Measurements from ENCODE around the gene OR51A2.
"Not testable (repeated sequence)": the region's sequence is repeated elsewhere in the genome, so short reads cannot be mapped to it uniquely, and the experiment has no call there.

The OR51A2 gene

DNA sequence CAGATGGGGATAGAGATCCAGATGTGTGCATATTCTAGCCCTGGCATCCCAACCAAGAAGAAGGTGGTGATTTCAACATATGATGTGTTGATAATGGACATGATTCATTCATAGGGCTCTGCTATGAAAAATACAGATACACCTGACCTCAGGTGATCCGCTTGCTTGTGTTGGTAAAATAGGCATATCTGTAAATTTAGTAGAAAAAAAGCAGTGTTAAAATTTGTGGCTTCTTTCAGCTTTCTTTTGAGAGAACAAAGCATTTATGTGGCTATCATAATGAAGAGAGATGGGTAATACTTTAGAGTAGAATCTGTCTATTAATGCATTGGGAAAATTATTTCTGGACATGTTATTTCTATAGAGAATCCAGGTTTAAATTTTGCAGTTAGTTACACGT, at the start of gene OR51A2:
TSS of gene OR51A2 (minus strand) at position 101 of the 400 bp plus-strand sequence. CDS start at position 101, 0 bp downstream.
- not testable (repeated sequence) for DNase-seq

DNA sequence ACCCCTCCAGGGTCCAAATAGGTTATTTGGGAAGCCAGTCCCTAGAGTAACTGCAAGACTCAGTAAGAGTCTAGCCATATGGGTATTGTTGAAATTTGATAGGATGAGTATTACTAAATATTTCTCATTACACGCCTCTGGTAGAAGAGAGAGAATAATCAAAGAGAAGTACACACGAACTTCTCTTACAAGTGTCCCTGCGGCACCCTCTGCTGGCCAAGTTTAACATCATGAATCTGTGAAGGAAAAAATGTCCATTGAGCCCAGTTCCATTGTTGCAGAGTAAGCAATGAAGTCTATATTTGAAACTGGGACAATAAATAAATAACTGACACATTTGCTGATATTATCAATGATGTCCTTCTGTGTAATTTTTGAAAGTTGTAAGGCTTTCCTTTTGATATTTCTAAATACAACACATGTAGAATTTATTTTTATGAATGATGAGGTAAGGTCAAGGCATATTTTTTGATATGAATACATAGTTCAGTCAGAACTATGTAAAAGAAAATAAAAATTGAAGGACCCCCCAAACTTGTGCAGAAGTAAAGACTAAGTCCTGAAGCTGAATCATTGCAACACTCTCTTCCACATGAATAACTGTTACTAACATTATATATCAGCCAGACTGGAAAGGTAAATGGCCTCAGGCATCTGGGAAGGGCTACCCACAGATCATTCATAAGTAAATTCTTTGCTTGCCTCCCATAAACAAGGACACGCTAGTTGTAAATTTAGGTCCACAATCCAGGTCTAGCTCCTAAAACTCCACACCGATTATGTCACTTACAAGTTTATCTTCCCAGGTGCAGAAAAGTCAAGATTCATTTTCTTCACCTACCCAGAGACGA, 49.1 kb upstream of the OR51A2 start:
- no peak for DNase-seq

DNA sequence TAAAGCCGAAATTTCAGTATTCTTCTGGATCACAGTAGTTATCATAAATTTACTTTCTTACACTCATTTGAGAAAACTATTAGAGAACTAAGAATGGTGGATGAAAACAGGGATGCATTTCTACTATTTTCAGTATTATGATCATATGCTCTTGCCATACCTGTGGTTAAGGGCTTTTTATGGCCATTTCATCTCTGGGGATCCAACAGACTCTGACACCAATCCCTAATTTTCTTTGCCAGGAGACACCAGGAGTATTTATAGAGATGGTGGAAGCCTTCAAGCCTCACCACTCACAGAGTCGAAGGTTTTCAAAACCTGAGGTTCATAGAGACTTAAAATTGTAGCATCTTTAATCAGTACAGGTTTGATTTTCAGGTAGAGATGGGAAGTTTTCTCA, 39.0 kb upstream of the OR51A2 start, which contains the start of gene OR51L1:
TSS of gene OR51L1 (plus strand) at position 301 of the 400 bp plus-strand sequence. CDS start 4,132 bp downstream, outside the sequence.
- DNase-seq: no peak

DNA sequence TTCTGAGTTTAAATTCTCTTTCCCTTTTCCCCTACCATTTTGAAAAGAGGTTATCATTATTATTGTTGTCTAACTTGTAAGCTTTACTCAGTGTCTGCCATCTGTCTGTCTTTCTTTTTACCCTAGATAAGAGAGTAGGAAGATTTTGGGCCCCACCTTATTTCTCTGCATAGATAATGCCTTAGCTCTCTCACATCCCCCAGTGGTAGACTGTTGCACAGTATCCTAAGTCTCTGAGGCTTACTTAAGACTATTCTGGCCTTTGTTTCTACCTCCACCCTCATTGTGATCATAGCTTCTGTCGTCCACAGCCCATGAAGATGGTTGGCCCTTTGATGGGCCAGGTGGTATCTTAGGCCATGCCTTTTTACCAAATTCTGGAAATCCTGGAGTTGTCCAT, 35.5 kb upstream of the OR51A2 start:
- DNase-seq: no peak

- no peak for DNase-seq
Measured at GRCh38 chr11:4983841-4984240, 28.3 kb upstream of the OR51A2 start.

DNA sequence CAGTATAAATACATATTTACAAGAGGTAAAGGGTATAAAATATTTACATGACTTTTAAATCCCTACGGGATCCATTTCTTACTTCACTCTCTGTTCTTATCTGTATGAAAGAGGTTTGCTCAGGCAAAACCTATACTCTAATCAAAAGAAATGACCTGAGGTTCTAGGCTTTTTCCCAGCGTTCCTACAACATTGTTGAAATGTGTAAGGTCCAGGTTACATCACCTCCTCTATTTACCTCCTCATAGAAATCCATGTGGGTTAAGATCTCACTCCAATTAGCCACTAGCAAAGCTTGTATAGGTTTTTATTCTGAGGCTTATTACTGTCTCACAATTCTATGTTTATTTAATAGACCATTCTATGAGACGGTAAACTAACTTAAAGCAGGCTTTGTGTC, 27.2 kb upstream of the OR51A2 start:
- DNase-seq: no peak

DNA sequence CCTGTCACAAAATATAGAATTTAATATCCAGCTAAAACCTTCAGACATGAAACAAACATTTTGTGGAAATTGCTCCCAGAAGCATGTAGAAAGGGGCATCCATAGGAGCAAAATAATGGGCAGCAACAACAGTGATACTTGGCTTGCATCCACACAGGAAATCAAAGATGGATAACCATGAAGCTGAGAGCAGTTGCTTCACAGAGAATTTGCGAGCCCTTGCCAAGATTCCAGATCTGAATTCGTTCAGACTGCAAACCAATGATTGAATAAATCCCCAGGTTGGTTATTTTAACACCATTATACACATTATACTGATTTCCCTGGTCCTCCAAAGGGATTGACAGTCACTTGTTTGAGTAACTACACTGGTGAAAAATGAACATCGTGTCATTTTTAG, 23.5 kb upstream of the OR51A2 start:
- DNase-seq: no peak

- no peak for DNase-seq
Measured at GRCh38 chr11:4975436-4975835, 19.9 kb upstream of the OR51A2 start.

DNA sequence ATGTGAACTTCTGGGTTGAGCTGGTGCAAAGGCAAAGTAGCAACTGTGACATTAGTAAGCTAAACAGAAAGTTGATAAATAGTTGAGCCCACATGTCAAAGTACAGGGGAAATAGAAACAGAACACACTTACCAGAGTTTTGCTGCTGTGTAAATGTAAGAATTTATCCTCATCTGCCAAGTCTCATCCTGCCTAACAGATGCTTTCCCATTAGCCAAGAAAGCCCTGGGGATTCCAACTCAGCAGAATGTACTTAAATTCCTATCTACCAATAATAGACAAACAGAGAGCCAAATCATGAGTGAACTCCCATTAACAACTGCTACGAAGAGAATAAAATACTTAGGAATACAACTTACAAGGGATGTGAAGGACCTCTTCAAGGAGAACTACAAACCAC, 7.3 kb upstream of the OR51A2 start:
- no peak for DNase-seq

GRCh38 chr11:4960877-4961276, 5.4 kb upstream of the OR51A2 start:
- no peak for DNase-seq

- no peak for DNase-seq
Measured at GRCh38 chr11:4957396-4957795, 1.9 kb upstream of the OR51A2 start.

DNA sequence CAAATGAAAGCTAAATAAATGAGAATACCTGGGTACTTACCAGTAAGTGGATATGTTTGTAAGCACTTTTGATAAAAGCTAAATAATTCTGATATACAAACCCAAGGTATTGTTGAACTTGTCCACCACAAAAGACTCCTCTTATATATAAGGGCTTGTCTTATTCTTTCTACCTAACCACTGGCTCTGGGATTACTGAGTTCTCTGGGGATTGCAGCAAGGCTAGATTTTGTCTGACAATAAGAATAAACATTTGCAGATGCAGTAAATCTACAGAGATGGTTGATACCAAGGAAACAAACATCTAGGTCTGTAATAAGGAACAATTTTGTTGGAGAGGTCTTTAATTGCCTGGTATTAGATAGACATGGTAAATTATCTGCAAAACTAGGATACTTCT, 8.0 kb downstream of the OR51A2 start, which contains the start of gene OR51A4:
TSS of gene OR51A4 (minus strand) at position 101 of the 400 bp plus-strand sequence. CDS start 505 bp downstream, outside the sequence.
- DNase-seq: no peak

GRCh38 chr11:4936745-4937144, 18.8 kb downstream of the OR51A2 start:
- DNase-seq: no peak

GRCh38 chr11:4932751-4933150, 22.8 kb downstream of the OR51A2 start:
- no peak for DNase-seq

DNA sequence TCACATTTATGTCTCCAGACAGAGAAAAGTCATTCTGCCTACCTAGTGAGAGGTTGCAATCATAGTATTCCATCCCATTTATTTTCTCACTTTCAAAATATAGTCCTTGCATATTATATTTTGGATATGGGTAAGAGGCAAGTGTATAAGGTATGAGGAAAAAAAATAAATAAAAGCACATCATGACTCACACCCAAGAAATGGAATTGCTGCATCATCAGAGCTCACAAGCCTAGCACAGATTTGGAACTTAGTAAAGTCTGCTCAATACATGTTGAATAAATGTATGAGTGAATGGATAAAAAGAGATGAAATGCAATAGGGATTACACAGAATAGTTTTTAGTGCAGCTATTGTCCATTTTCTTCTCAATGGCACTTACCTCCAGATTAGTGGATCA, 28.9 kb downstream of the OR51A2 start:
- DNase-seq: no peak

DNA sequence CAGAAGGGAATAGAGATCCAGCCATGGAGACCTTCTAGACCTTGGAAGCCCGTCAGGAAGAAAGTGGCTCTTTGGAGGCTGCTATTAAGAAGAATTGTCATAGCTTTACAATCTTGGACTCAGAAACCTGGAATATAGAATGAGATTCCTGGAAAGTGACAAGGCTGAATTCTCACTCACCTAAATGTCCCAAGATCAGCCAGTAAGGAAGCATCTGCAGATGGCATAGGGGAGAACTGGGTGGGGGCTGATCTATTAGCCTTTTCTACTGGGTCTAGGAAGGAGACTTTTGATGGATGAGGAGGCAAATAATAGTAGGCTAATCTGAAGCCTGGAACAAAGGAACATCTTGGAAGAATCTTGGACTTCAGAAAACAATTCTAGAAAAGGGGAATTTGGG, 31.3 kb downstream of the OR51A2 start, which contains the start of gene OR51G1:
TSS of gene OR51G1 (minus strand) at position 101 of the 400 bp plus-strand sequence. CDS start at position 101, 0 bp downstream.
- DNase-seq: no peak

DNA sequence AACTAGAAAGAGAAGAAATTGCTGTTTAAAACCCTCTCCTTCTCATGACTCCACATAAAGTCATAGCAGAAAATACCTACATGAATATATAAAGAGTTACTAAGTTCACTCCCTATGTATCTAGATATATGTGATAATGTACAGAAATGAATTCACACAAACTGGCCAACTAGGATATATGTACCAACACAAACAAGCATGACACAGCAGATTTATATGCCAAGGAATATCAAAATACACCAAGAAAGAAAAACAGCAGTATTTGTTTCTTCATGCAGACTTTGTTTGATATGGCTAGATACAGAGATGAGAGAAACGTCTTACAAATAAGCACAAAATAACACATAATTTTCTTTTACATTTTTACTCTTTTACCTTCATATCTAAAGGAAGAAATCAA, 33.2 kb downstream of the OR51A2 start:
- DNase-seq: no peak

- no peak for DNase-seq
Measured at GRCh38 chr11:4921796-4922195, 33.7 kb downstream of the OR51A2 start.

DNA sequence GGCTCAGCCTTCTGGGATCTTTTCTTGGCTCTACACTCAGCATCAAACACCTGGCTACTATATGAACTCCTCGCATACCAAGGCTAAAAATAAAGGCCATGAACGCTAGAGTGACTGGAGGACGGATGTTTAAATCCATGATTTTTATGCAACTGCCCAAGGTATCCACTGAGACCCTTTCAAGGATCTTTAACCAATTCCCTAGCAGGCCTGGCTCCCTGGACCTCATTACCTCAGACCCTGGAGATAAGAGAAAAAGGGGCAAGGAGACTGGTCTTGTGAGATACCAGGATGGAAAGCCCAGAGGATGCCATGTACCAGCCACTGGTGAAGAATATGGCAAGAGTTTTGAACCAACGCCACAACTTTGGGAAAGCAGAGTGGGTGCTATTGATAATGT, 36.3 kb downstream of the OR51A2 start, which contains the start of gene OR51G2:
TSS of gene OR51G2 (minus strand) at position 101 of the 400 bp plus-strand sequence. CDS start 3,687 bp downstream, outside the sequence.
- DNase-seq: no peak

- no peak for DNase-seq
Measured at GRCh38 chr11:4916581-4916980, 38.9 kb downstream of the OR51A2 start.
